HG03025 (cell line): ENCODE measurements around the gene PPP1R1B.

Source experiments
- ATAC-seq: cut with Tn5 transposase; IDR thresholded peaks from one replicate; pipeline ENCODE4 v1.9.1; 2021; ENCODE audit warnings: mild to moderate bottlenecking, moderate library complexity; ENCODE audit not compliant: unreplicated experiment, low FRiP score

Gene PPP1R1B

GRCh38 chr17:39631403-39631802, 4.7 kb downstream of the PPP1R1B start:
- ATAC-seq, result no peak

GRCh38 chr17:39632153-39632941, 5.6 kb downstream of the PPP1R1B start:
- ATAC-seq, result no peak

GRCh38 chr17:39633570-39634183, 6.9 kb downstream of the PPP1R1B start:
- ATAC-seq, result no peak

- no peak for ATAC-seq
Measured at GRCh38 chr17:39634384-39634871, 7.7 kb downstream of the PPP1R1B start.

GRCh38 chr17:39635614-39636176, 8.9 kb downstream of the PPP1R1B start:
- ATAC-seq, result no peak

- ATAC-seq, result no peak
Measured at GRCh38 chr17:39636587-39636926, 9.8 kb downstream of the PPP1R1B start.

GRCh38 chr17:39636927-39637736, 10.4 kb downstream of the PPP1R1B start, which contains the start of gene STARD3:
TSS of gene STARD3 (plus strand) at chr17:39637144. CDS start at chr17:39653532, 16,388 bp downstream.
- peak; percentile 56 for ATAC-seq

- ATAC-seq, result no peak
Measured at GRCh38 chr17:39638317-39638716, 11.6 kb downstream of the PPP1R1B start.

GRCh38 chr17:39639043-39639442, 12.3 kb downstream of the PPP1R1B start:
- ATAC-seq, result no peak

- no peak for ATAC-seq
Measured at GRCh38 chr17:39639566-39640458, 13.1 kb downstream of the PPP1R1B start.

- ATAC-seq, result no peak
Measured at GRCh38 chr17:39640591-39641031, 13.9 kb downstream of the PPP1R1B start.

GRCh38 chr17:39641097-39641496, 14.3 kb downstream of the PPP1R1B start:
- ATAC-seq, result no peak

- no peak for ATAC-seq
Measured at GRCh38 chr17:39641883-39642282, 15.1 kb downstream of the PPP1R1B start.

GRCh38 chr17:39642291-39643074, 15.7 kb downstream of the PPP1R1B start:
- no peak for ATAC-seq

- ATAC-seq, result no peak
Measured at GRCh38 chr17:39643271-39643670, 16.5 kb downstream of the PPP1R1B start.

GRCh38 chr17:39647256-39647655, 20.5 kb downstream of the PPP1R1B start:
- ATAC-seq, result no peak

GRCh38 chr17:39648616-39649366, 22.0 kb downstream of the PPP1R1B start:
- ATAC-seq, result no peak

- ATAC-seq, result no peak
Measured at GRCh38 chr17:39650121-39650579, 23.4 kb downstream of the PPP1R1B start.
